Thyroid gland (tissue), 4 donors: ENCODE data around the gene BTRC. TPM values are rescaled to one million over a fixed set of nuclear protein-coding genes. Genes with fewer than 3 reads are reported as not detected.

ENCODE experiments used
- DNase-seq, 2 donors: peaks; one replicate each; pipeline ENCODE4 v3.0.0-alpha.2; 2019
- H3K27ac ChIP-seq, 3 donors: fragments of 200-600 bp; sonication (generic); 1 replicate in 2 of 3; 2 replicates in 1 of 3; pipeline ENCODE4 v1.5.1; 2016 to 2019; ENCODE audit warnings: mild to moderate bottlenecking in 1 of 3, moderate library complexity in 1 of 3
- H3K27me3 ChIP-seq: fragments of 200-600 bp; sonication (generic); one replicate; pipeline ENCODE4 v1.5.1; 2019
- H3K36me3 ChIP-seq, 2 donors: fragments of 200-600 bp; sonication (generic); one replicate each; pipeline ENCODE4 v1.5.1; 2016 to 2019
- H3K4me1 ChIP-seq, 2 donors: fragments of 200-600 bp; sonication (generic); one replicate each; pipeline ENCODE4 v1.5.1; 2017 to 2019
- H3K4me3 ChIP-seq, 3 donors: fragments of 200-600 bp; sonication (generic); replicated peaks in 1 of 3; 1 replicate in 2 of 3; 2 replicates in 1 of 3; pipeline ENCODE4 v1.5.1; 2016; ENCODE audit warnings: mild to moderate bottlenecking in 1 of 3
- H3K9me3 ChIP-seq: fragments of 200-600 bp; sonication (generic); one replicate; pipeline ENCODE4 v1.5.1; 2017
- POLR2A ChIP-seq, 2 donors: fragments of 450-650 bp; IDR thresholded peaks; one replicate each; pipeline ENCODE4 v1.6.1; 2017; ENCODE audit warnings: antibody characterized with exemption in 2 of 2, mild to moderate bottlenecking in 2 of 2, moderate library complexity in 1 of 2
- WGBS, 2 donors: methylation state at CpG; one replicate each; pipeline ENCODE4 v1.1.5; 2017; 5-methylcytosine and 5-hydroxymethylcytosine counted together
- intact Hi-C: fragments of 100-400 bp; cut with DNase I; formaldehyde crosslinking; loops from one replicate; pipeline ENCODE4 v1.15.1; 2023
- total RNA-seq, 4 donors: library from RNA; depleted of rRNA; stranded (reverse); fragments of >200 nt; gene quantifications; one replicate each; pipeline ENCODE4 v1.2.3, GENCODE V29; 2016
- TF ChIP-seq, protein P1 (sequence below), 6 experiments: fragments of 200-600 bp in 3 of 6; fragments of 450-650 bp in 3 of 6; sonication (generic) in 3 of 6; IDR thresholded peaks; one replicate each; pipeline ENCODE4 v1.5.1; 2016 to 2019; ENCODE audit warnings: antibody characterized with exemption in 6 of 6, mild to moderate bottlenecking in 2 of 6, inconsistent platforms in 1 of 6, moderate library complexity in 1 of 6

Gene BTRC
- total RNA-seq, 4 donors from 2014 or later: 14.5 to 70.4 (median 22.7) TPM

GRCh38 chr10:101572785-101573184 lies 218.8 kb downstream of the BTRC start:
- intact Hi-C loops: loop anchor here (5.0 kb wide), 1 partner anchor 360 kb away; no protein-coding TSS in a partner anchor
- no peak overlapping the region for H3K27ac ChIP-seq
- 80 to 94% methylated on average over 1 to 2 of the region's 2 CpGs for WGBS, 2 donors
- no peaks in the 10 kb centered on the region for H3K36me3 ChIP-seq
- H3K9me3 ChIP-seq: no peaks in the 10 kb centered on the region
- no peak for DNase-seq
- H3K4me3 ChIP-seq: no peak overlapping the region
- H3K4me1 ChIP-seq: peaks cover 6 to 15% of the 10 kb centered on the region in 2 donors
- peaks cover 5% of the 10 kb centered on the region for H3K27me3 ChIP-seq
- no peak for TF ChIP-seq POLR2A (IDR thresholded peaks at IDR 0.05)
- TF ChIP-seq, protein P1, sequence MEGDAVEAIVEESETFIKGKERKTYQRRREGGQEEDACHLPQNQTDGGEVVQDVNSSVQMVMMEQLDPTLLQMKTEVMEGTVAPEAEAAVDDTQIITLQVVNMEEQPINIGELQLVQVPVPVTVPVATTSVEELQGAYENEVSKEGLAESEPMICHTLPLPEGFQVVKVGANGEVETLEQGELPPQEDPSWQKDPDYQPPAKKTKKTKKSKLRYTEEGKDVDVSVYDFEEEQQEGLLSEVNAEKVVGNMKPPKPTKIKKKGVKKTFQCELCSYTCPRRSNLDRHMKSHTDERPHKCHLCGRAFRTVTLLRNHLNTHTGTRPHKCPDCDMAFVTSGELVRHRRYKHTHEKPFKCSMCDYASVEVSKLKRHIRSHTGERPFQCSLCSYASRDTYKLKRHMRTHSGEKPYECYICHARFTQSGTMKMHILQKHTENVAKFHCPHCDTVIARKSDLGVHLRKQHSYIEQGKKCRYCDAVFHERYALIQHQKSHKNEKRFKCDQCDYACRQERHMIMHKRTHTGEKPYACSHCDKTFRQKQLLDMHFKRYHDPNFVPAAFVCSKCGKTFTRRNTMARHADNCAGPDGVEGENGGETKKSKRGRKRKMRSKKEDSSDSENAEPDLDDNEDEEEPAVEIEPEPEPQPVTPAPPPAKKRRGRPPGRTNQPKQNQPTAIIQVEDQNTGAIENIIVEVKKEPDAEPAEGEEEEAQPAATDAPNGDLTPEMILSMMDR (IDR thresholded peaks at IDR 0.05): no peak

GRCh38 chr10:101573885-101574753 lies 220.2 kb downstream of the BTRC start:
- Histone ChIP-seq H3K27ac (no peak overlapping the region), H3K4me1 (peaks cover 6 to 15% of the 10 kb centered on the region in 2 donors), H3K9me3 (no peaks in the 10 kb centered on the region), H3K36me3 (peaks cover under 1 to 1% of the 10 kb centered on the region in 2 donors), H3K4me3 (no peak overlapping the region), H3K27me3 (peaks cover 5% of the 10 kb centered on the region)
- intact Hi-C loops: loop anchor here (5.0 kb wide), 1 partner anchor 362 kb away; no protein-coding TSS in a partner anchor
- 80 to 84% methylated on average over 24 to 25 of the region's 25 CpGs for WGBS, 2 donors
- TF ChIP-seq, protein P1 (IDR thresholded peaks at IDR 0.05): no peak
- TF ChIP-seq POLR2A (IDR thresholded peaks at IDR 0.05): no peak
- DNase-seq: no peak

GRCh38 chr10:101575091-101575490 lies 221.1 kb downstream of the BTRC start:
- Histone ChIP-seq H3K27me3 (no peaks in the 10 kb centered on the region), H3K36me3 (peaks cover 5 to 9% of the 10 kb centered on the region in 2 donors), H3K4me3 (no peak overlapping the region), H3K4me1 (peaks cover under 1 to 7% of the 10 kb centered on the region in 2 donors), H3K9me3 (no peaks in the 10 kb centered on the region), H3K27ac (no peak overlapping the region)
- DNase-seq: no peak
- TF ChIP-seq, protein P1 (IDR thresholded peaks at IDR 0.05): no peak
- no peak for TF ChIP-seq POLR2A (IDR thresholded peaks at IDR 0.05)
- intact Hi-C loops: no loop called here
- 72 to 89% methylated on average over 3 of the region's 3 CpGs for WGBS, 2 donors

DNA sequence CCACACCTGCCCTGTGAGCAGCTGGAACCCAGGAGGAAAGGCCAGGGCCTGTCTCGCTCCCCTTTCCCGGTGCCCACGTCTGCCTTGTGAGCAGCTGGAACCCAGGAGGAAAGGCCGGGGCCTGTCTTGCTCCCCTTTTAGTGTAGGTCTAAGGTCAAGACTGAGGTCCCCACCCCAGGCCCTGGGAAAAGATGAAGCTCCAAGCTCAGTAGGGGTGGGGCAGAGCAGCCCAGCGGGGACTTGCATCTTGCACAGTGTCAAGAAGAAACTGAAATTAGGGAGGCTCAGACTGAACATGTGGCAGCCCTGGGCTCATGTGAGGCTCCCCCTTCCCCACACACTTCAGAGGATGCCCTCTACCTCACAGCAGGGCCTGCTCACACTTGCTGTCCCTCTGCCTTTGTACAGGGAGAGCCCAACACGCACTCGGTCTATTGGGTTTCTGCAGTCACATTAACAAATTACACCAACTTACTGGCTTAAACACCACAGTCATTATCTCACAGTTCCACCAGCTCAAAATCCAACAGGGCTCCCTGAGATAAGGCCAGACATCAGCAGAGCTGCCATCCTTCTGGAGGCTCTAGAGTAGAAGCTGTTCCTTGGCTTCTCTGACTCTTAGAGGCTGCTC lies 221.7 kb downstream of the BTRC start:
- WGBS, 2 donors: 93 to 95% methylated on average over 3 to 5 of the region's 7 CpGs
- no peak for DNase-seq
- Histone ChIP-seq H3K4me1 (peaks cover 0 to 1% of the 10 kb centered on the region in 2 donors), H3K4me3 (no peak overlapping the region), H3K27ac (no peak overlapping the region), H3K36me3 (peaks cover 5 to 9% of the 10 kb centered on the region in 2 donors), H3K9me3 (no peaks in the 10 kb centered on the region), H3K27me3 (no peaks in the 10 kb centered on the region)
- TF ChIP-seq, protein P1 (IDR thresholded peaks at IDR 0.05): no peak
- TF ChIP-seq POLR2A (IDR thresholded peaks at IDR 0.05): no peak
- intact Hi-C loops: no loop called here
